Amniotic stem cell (primary cell): ENCODE measurements around the gene FHOD3.
"Not testable (repeated sequence)": the region's sequence is repeated elsewhere in the genome, so short reads cannot be mapped to it uniquely, and the experiment has no call there.

Experiments
- DNase-seq: peaks from one replicate; lab custom pipeline; 2025; lab: John Stamatoyannopoulos, UW

Gene FHOD3

DNA sequence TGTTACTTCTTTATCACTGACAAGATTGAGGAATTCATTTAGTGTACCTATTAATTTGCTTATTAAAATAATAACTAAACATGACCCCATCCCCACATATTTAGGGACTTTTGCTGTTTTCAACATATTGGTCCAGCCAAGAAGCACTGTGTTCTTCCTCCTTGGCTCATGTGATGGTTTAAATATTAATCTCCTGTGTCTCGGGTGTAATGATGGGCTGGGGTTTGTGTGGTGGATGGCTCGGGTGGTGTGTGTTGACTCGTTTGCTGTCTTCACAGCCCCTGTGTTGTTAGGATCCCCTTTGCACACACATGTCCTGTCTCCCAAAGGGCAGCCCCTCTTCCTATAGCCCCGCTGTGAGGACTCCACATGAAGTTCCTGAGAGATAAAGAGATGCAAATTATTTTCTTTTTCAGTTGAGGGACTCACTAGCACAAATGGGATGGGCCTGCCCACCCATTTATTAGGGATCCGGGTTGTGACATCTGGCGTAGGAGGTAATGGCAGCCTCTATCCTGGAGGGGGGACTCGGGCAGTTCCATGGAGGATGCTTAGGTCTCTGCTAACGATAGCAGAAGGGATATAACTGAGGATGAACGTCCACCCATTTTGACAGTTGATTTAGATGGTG lies 53.4 kb downstream of the FHOD3 start:
- DNase-seq, result no peak

DNA sequence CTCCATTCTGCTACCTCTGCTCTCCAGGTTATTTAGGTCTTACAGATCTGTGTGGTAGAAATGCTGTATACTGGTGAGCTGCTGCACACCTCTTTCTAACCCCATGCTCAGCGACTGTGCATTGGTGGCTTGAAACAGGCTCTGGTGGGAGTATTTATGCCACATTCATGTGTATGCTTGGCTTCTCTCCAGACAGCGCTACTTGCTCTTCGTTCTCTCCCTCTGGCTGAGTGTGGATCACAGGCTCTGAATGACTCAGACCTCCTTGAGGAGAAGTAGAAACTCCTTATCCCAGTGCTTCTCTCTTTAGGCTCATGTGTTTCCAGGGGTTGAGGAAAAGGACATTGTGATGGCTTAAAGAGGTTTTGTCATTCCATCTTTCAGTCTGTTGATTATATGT lies 54.9 kb downstream of the FHOD3 start:
- DNase-seq, result peak; percentile 77

DNA sequence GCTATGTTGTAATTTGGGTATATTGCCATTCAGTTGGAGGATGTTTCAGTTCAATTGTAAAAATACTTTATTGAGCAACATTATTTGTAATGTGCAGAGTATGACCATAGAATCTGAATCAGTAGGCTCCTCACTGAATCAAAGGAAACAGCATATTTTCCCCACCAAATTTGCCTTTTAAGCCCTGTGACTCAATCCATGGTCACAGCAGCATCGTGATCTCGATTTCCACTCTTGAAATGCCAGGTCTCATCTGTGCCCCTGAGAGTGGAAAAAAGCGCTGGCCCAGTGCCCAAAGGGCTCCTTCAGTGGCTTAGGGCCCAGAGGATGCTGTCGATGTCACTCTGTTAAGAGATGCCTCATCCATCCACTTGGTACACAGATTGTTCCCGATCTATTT lies 57.5 kb downstream of the FHOD3 start:
- peak; percentile 2 for DNase-seq

DNA sequence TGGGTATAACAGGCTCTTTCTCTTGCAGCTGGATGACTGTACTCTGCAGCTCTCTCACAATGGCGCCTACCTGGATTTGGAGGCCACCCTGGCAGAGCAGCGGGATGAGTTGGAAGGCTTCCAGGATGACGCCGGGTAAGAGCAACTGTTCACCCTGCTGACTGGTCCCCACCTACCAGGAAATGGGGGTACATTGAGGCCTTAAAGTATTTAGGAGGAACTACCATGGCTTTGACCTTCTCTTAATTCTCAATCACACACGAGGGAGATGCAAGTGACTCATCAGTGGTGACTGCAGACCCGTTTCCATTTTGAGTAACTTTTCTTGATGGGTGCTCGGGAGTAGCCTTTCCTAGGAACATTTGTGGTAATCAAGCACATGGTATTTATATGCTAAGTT lies 58.0 kb downstream of the FHOD3 start:
- no peak for DNase-seq

DNA sequence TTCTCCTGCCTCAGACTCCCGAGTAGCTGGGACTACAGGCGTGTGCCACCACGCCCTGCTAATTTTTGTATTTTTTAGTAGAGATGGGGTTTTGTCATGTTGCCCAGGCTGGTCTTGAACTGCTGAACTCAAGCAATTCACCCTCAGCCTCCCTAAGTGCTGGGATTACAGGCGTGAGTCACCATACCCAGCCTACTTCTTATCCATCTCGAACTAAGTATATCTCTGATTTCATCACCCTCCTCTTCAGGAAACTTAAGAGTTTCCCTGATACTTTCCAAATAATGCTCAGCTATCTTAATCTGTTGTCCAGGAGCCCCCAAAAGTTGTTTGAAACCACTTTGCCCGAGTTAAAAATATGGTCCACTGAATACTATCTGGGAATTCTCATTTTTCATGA lies 59.2 kb downstream of the FHOD3 start:
- not testable (repeated sequence) for DNase-seq

DNA sequence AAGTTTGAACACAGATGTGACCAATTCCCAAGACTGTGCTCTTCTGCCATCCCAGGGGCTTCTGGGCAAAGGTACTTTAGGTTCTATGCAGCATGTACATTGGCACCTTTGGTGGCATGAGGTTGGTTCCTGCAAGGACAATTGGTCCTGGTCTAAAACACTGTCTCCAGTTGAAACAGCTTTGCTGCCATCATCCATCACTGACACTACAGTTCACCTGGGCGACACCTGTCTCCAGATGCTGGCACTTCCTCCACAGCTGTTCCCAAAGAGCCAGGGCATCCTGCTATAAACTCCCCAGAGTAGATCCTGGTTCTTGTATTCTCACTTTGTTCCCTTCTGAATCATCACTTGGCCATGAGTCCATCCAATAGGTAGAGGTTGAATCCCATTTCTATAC lies 60.6 kb downstream of the FHOD3 start:
- DNase-seq, result no peak

DNA sequence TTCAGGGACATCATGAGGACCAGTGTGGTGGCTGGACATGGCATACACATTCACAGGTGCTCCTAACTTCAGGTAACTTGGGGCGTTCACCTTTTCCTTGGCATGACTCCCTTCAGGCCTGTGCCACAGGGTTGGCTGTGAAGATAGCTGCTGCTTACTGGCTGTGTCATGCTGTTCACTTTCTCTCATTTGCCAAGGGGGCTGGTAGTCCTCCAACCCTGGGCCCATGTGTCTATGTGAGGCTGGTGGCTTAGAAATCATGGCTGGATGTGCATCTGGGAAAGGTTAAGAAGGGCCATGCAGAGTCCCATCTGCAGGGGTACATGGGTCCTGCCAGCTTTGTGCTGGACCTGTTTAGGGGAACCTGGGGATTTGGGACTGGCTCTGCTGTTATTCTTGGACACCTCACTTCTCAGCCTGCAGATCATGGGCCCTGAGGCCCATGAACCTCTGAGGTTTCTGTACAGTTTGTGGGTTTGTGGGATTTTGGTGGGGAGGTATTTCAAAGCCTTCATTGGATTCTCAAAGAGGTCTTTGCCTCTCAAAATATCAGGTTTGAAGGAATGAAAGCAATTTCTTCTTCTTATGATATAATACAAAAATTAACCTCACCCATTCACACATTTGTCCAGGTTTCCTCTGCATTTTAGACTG lies 62.9 kb downstream of the FHOD3 start:
- no peak for DNase-seq

DNA sequence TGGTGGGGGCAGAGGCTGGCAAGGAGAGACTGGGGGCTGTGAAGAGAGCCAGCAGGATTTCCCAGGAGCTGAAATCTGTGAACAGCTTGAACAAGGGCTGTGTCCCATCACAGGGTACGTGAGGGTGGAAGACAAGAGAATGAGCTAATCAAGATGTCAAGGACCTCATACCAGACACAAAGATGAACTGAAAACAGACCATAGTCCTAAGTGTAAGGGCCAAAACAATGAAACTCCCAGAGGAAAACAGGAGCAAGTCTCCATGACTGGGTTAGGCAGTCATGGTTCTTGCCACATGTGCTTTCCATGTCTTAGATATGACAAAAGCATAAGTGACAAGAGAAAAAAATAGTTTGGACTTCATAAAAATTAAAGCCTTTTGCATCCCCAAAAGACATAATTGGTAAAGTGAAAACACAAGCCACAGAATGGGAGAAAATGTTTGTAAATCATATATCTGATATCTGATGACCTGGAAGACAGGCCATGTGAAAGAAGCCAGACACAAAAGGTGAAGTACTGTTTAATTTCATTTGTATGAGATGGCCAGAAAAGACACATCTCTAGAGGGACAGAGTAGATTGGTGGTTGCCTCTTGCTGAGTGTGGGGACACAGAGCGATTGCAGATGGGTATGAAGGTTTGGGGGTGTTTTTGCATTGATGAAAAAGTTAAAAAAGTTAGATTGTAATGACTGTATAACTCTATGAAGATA lies 67.6 kb downstream of the FHOD3 start:
- no peak for DNase-seq

DNA sequence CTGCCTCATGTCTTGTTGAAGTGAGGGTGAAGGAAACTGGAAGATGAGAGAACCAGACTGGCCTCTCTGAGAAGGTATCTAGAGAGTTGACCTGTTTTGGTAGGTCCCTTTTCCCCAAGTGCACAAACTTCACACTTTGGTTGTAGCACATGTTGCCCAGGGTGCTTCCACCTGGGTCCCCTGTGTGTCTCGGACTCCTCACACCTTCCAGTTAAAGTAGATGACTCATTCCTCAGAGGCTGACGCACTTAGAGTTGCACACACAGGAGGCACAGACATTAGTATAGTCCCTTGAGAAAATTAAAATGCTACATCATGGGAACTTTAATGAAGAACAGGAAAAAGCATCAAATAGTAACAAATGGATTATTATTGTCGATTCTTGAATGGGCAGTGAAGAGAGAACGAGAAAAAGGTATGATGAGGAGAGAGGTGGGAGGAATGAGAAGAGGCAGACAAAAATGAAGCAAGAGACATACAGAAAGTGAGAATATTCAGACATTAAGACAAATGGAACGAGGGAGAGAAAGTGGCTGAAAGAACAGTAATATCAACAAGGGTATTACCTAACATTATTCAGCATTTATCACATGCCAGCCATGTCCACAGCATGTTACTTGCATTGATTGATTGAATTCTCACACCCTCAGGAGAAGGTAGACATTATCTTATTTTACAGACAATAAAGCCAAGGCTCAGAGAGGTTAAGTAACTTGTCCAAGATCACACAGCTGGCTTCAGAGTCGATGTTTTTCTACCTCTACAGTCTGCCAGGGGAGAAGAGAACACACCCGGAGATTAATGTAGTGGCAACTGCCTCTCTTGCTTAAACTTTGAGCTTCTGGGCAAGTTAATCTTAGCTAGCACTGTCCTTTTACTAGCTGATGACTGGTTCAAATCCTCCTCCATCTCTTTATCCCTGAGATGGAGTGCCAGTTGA lies 68.6 kb downstream of the FHOD3 start:
- no peak for DNase-seq

DNA sequence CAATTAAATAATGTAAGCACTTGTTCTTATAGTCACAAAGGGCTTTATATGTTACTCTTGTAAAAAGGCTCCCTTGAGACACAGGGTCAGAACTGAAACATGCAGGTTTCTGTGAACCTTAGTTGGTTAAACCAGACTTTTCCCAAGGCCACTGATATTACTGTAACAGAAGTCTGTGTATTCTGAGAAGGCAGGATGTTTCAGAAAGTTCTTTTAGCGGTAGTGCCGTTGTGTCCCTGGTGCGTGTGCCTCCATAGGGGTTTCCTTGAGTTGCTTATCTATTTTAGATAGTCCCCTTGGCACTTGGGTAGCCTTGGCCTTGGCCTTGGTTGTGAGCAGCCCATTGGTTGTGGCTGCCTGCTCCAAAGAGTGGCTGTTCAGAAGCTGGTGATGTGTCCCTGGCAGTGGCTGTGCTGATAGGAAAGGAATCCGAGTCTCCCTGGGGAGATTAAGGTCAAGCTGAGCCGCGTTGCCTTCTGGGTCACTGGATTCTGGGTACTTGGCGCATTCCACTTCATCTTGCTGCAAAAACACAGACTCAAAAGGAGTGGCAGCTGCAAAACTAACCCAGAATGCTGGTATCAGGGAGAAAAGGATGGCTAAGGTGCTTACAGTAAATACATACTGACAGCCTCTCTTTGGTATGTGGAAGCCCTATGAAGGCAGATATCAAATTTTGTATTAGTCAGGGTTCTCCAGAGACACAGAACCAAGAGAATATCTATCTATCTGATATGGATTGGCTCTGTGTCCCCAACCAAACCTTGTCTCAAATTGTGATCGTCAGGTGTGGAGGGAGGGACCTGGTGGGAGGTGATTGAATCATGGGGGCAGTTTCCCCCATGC lies 69.7 kb downstream of the FHOD3 start:
- DNase-seq, result no peak

DNA sequence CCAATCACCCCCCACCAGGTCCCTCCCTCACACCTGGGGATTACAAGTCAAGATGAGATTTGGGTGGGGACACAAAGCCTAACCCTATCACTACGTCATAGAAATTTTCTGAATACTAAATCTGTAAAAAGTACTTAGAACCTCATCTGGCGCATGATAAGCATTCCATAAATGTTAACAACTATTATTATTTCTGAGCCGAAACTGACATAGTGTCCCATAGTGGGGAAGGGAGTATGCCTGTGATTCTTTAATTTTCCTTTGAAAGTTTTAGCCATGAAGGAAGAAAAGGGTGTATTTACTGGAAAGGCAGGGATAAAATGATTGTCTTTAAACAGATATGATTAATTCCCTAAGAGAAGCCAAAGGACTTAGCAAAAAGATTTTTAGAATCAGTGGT lies 71.4 kb downstream of the FHOD3 start:
- no peak for DNase-seq

DNA sequence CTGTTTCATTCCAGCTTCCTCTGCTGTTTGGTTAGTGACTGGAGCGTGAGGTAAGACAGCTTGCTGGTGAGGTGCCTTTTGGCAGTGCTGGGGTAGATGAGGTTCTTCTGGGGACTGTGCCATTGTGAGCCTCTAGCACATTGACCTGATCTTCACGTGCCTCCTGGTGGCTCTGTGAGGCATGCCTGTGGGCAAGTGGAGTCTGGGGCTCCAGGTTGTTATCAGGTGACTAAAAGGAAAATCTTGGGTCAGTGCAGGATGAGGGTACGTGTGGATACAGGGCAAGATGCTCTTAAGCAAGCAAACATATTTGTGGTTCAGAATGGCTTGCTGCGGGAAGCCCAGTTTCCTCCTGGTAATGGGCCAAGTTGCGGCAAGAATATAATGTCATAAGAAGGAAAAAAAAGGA lies 75.4 kb downstream of the FHOD3 start:
- no peak for DNase-seq

DNA sequence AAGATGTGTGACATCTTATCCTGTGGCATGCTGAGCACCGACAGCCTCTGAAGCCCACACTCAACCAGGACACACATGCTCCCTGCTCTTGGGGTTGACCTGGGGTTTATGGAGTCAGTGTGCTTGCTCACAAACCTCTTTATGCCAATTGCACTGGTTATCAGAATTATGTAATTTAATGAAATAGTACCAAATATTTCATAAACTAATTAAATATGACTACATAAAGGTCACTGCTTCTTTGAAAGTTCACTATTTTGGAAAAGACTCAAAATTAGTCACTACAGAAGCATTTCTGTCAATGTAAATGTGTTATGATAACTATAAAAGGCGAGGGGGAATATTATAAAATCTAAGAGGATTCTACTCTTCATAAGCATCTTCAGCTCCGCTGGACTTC lies 76.7 kb downstream of the FHOD3 start:
- DNase-seq, result no peak

DNA sequence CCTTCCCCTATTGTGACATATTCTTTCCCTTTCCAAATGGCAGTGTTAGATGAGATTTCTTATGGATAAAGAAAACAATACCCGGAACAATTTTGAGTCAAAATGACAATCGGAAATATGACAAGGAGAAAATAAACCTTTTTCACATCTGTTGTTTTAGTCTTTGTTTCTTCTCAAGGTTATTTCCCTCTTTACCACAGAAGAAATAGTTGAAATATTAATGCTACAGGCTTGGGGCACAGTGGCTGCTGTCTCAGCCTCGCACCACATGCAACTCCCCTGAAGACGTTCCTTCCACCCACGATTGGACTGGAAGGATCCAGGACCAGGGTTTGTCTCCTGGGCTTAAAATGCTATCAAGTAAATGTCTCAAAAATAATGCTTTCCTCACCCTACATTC lies 77.6 kb downstream of the FHOD3 start:
- no peak for DNase-seq

DNA sequence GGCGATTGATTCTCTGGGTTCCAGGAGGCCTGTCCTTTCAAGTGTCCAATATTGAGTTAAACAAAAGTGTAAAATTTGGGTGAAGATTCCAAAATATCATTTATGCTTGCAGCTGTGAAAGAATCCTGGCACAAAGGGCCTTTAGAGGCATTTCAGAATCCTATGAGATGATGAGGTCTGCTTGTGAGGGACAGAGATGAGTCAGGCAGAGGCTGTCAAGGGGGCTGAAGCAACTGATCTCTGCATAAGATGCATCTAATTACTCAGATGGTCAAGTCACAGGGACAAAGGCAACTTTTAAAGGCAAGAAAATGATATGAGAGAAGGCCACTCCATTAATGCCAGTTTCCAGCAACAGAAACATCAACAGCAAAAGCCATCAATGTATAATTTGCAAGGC lies 78.8 kb downstream of the FHOD3 start:
- no peak for DNase-seq

DNA sequence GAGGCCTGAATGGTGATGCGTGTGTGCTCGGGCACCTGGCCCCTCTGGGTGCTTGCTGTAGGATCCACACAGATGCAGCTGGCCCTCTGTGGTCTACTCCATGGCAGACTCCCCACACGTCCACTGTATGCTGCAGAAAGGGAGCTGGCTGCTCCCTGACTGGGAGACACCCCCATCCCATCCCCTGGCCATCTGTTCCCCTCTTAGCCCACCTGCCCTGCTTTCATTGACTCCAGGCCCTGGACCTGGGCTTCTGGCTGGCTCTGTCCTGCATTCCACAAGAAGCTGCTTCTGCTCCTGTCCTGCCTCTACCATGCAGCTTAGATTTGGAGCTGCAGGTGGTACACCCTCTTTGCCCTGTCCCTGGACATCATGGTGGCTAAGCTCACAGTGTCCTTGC lies 80.1 kb downstream of the FHOD3 start:
- no peak for DNase-seq

DNA sequence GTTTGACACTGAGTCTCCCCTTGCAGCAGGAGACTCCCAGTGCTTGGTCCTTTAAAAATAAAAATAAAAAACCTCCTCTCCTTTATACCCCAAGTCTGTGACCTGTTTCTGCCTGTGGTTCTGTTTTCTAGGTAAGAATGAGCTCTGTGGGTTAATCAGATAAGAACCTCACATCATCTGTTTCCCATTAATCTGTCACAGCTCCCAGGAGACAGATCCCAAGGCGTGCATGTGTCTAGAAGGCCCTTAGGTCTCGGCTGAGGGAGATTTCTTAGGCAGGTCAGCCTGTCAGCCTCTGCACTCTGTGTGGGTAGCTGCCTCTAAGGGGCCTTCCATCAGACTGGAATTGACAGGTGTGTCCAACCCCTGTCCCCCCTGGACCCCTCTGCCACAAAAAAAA lies 80.7 kb downstream of the FHOD3 start:
- no peak for DNase-seq

DNA sequence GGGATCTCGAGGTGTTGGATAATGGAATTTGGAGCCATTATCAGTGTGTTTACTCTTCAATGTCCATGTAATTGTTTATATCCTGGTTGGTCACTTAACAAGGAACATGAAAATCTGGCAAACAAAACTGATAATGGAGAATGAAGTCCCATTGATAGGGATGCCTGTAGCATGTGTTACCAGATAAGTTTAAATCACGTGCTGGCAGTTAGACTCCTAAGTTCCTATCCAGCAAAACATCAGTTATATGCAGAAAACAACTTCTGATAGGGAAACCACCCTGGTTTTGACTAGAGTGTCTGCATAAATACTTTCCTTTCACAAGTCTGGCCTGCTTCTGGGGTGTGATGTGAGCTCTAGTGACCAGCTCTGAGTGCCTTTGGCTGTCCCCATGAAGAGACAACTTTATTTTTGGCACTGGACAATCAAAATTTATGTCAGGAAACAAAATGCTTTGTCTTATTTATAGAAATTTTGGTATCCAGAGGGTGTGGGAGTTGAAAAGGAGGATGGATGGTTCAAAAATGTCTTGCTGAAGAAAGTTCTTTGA lies 82.0 kb downstream of the FHOD3 start:
- DNase-seq, result no peak

DNA sequence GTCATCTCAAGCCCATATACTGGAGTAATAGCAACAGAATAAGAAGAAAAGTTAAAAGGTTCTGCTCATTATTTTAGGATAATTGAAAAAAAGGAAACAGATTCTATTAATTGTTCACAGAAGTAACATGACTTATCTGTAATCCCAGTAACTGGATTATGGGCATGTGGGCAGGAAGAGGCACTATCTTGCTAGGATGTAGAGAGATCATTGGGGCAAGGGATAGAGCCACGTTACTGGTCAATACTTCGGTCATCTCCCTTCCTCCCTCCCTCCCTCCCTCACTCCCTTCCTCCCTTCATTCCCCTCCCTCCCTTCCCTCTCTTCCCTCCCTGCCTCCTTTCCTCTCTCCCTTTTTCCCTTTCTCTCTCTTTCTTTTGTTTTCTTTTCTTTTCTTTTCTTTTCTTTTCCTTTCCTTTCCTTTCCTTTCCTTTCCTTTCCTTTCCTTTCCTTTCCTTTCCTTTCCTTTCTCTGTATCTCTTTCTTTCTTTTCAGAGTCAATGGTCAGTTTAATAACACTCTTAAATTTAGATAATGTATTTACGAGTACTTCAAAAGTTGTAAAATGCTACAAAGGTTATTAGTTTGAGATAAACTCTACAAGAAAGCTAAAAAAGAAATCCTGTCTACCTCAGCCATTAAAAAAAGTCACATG lies 82.8 kb downstream of the FHOD3 start:
- DNase-seq, result no peak

DNA sequence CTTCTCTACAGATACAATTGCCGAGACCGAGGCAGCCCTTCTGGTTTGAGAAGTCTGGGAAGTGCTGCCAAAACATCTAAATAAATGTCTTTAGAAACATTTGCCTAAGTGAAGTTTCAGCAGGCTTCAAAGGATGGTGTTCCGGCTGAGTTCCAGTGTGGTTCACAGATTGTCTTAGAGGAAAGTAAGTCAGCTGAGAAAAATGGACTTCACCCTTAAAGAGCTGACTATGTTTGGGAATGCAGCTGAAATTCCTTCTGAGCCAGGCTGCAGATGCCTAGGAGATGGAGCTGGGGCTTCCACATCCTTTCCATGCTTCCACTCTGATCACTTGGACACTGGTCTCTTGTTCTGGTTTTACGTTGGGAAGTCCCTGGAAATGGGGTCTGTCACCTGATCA lies 83.6 kb downstream of the FHOD3 start:
- DNase-seq, result no peak

DNA sequence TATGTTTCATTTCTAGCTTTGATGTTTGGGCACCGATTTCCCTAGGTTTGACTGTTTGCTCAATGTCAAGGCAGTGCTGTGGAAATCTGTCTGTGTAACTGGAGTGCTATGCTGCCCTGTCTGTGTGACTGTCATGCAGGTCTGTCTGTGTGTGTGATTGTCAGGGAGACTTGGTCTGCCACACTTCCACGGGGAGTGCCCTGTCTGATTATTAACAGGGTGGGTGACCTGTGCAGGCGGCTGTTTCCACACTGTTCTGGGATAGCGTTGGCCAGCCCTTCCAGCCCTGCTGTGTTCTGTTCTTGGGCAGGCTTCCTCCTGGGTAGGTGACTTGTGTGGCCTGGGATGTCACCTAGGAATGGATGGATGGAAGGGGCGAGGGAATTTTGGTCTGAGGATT lies 85.3 kb downstream of the FHOD3 start:
- no peak for DNase-seq
